Keratinocyte (primary cell): ENCODE measurements around the gene C19orf73. TPM values are rescaled to one million over a fixed set of nuclear protein-coding genes. Genes with fewer than 3 reads are reported as not detected.
"Not testable (repeated sequence)": the region's sequence is repeated elsewhere in the genome, so short reads cannot be mapped to it uniquely, and the experiment has no call there.

Source experiments
- DNase-seq: peaks from one replicate; pipeline ENCODE4 v3.0.0-alpha.2; 2011; ENCODE audit warnings: low read depth, missing footprints, low spot score
- FAIRE-seq: peaks from 2 replicates; lab custom pipeline; 2011; peaks lifted over from hg19 to GRCh38; lab: Jason Lieb, UNC
- H2AFZ ChIP-seq: 2 replicates; pipeline ENCODE4 v1.6.0; 2012; ENCODE audit warnings: low read length, control low read depth, inconsistent platforms; ENCODE audit not compliant: control insufficient read depth
- H3K27ac ChIP-seq: 2 replicates; pipeline ENCODE4 v1.5.1; 2011; ENCODE audit warnings: low read length; ENCODE audit not compliant: control insufficient read depth, insufficient read depth
- H3K27me3 ChIP-seq: 3 replicates; pipeline ENCODE4 v1.6.0; 2011; ENCODE audit warnings: low read length; ENCODE audit not compliant: control insufficient read depth, insufficient read depth; ENCODE audit errors: extremely low read depth
- H3K36me3 ChIP-seq, 2 experiments: 2 replicates in 1 of 2; 3 replicates in 1 of 2; pipeline ENCODE4 v1.5.1; 2011; ENCODE audit warnings: low read length in 2 of 2, mild to moderate bottlenecking in 1 of 2; ENCODE audit not compliant: control insufficient read depth in 2 of 2, insufficient read depth in 2 of 2; ENCODE audit errors: extremely low read depth in 1 of 2
- H3K4me1 ChIP-seq: 3 replicates; pipeline ENCODE4 v1.5.1; 2011; ENCODE audit warnings: low read length; ENCODE audit not compliant: control insufficient read depth, insufficient read depth; ENCODE audit errors: extremely low read depth
- H3K4me2 ChIP-seq: 3 replicates; pipeline ENCODE4 v1.6.0; 2011; ENCODE audit warnings: low read depth, low read length; ENCODE audit not compliant: control insufficient read depth, insufficient read depth; ENCODE audit errors: extremely low read depth
- H3K4me3 ChIP-seq, 3 experiments: fragments of 200-600 bp in 1 of 3; sonication (generic) in 1 of 3; 2 replicates in 2 of 3; 3 replicates in 1 of 3; pipeline ENCODE4 v1.5.1; 2011 to 2016; ENCODE audit warnings: low read length in 3 of 3, mild to moderate bottlenecking in 3 of 3, control low read depth in 2 of 3, inconsistent platforms in 1 of 3, low read depth in 1 of 3, mixed read lengths in 1 of 3, mixed run types in 1 of 3, moderate library complexity in 1 of 3; ENCODE audit not compliant: control insufficient read depth in 2 of 3, insufficient read depth in 2 of 3; ENCODE audit errors: extremely low read depth in 1 of 3
- H3K79me2 ChIP-seq: 2 replicates; pipeline ENCODE4 v1.6.0; 2012; ENCODE audit warnings: low read length; ENCODE audit not compliant: control insufficient read depth, insufficient read depth
- H3K9ac ChIP-seq: 3 replicates; pipeline ENCODE4 v1.6.0; 2011; ENCODE audit warnings: low read length; ENCODE audit not compliant: control insufficient read depth, insufficient read depth; ENCODE audit errors: extremely low read depth
- H3K9me1 ChIP-seq: 3 replicates; pipeline ENCODE4 v1.6.0; 2011; ENCODE audit warnings: low read length; ENCODE audit not compliant: control insufficient read depth, insufficient read depth; ENCODE audit errors: extremely low read depth
- H3K9me3 ChIP-seq: 2 replicates; pipeline ENCODE4 v1.5.1; 2012; ENCODE audit warnings: low read depth, low read length; ENCODE audit not compliant: control insufficient read depth
- H4K20me1 ChIP-seq: 3 replicates; pipeline ENCODE4 v1.6.0; 2011; ENCODE audit warnings: low read length; ENCODE audit not compliant: control insufficient read depth, insufficient read depth; ENCODE audit errors: extremely low read depth
- EZH2 ChIP-seq: IDR thresholded peaks from one replicate; pipeline ENCODE4 v1.6.1; 2012; ENCODE audit warnings: inconsistent platforms, mild to moderate bottlenecking, low read length, moderate library complexity
- dilution Hi-C: fragments of 300-500 bp; cut with MboI; formaldehyde crosslinking; loops from one replicate; pipeline ENCODE4 v1.7.0; 2020; ENCODE audit warnings: low sequenced_read_pairs; ENCODE audit not compliant: extremely low pct_ligation_motif_present
- polyA plus RNA-seq, 5 experiments: library from polyadenylated mRNA; depleted of rRNA in 3 of 5; stranded (reverse) in 3 of 5; stranded (forward) in 1 of 5; unstranded in 1 of 5; fragments of >200 nt; gene quantifications; 1 replicate in 1 of 5; 2 replicates in 3 of 5; 3 replicates in 1 of 5; pipeline versions ENCODE4 v1.2.1 to v1.2.3, GENCODE V29; 2011 to 2012; ENCODE audit warnings: missing spikeins in 2 of 5, low read depth in 1 of 5, low replicate concordance in 1 of 5
- TF ChIP-seq, protein P1 (sequence below), 3 experiments: IDR thresholded peaks in 1 of 3; conservative IDR thresholded peaks in 1 of 3; optimal IDR thresholded peaks in 1 of 3; 2 replicates in 2 of 3; 3 replicates in 1 of 3; pipeline versions ENCODE3 to v1.5.1; 2011; ENCODE audit warnings: low read length in 3 of 3, mild to moderate bottlenecking in 3 of 3, moderate library complexity in 2 of 3, control low read depth in 1 of 3, inconsistent platforms in 1 of 3; ENCODE audit not compliant: insufficient read depth in 2 of 3; ENCODE audit errors: extremely low read depth in 1 of 3

Gene C19orf73
- polyA plus RNA-seq, 1 donor (not counting 4 experiments of a cell fraction or from before 2014, with no cell fraction given), result 0.71 TPM

DNA sequence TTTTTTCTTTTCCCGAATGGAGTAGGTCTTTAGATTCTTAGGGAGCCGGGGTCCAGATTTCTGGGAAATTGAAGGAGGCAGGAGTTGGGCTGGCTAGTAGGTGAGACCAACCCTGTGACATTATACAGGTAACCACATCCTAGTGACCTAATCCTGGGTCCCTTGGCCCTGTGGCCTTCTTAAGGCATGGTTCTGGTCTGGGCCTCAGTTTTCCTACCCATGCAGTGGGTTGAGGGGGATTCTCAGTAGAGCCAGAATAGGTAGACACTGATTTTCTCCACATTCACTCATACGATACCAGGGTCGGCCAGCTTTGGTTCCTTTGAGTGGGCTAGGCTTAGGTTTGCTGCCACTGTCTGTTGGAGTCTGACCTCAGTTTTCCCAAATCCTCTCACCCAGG lies 7.6 kb upstream of the C19orf73 start:
- Histone ChIP-seq H3K27ac (no peak overlapping the region), H3K4me1 (peaks cover 4% of the 10 kb centered on the region), H3K9me3 (no peaks in the 10 kb centered on the region), H3K79me2 (no peaks in the 10 kb centered on the region), H3K9ac (no peak overlapping the region), H3K4me3 (no peak overlapping the region), H4K20me1 (no peaks in the 10 kb centered on the region), H3K36me3 (no peaks in the 10 kb centered on the region), H3K4me2 (no peak overlapping the region), H3K9me1 (no peaks in the 10 kb centered on the region), H3K27me3 (no peaks in the 10 kb centered on the region), H2AFZ (no peak overlapping the region)
- dilution Hi-C loops, result no loop called here
- no peak for FAIRE-seq
- no peak for DNase-seq
- TF ChIP-seq, protein P1, sequence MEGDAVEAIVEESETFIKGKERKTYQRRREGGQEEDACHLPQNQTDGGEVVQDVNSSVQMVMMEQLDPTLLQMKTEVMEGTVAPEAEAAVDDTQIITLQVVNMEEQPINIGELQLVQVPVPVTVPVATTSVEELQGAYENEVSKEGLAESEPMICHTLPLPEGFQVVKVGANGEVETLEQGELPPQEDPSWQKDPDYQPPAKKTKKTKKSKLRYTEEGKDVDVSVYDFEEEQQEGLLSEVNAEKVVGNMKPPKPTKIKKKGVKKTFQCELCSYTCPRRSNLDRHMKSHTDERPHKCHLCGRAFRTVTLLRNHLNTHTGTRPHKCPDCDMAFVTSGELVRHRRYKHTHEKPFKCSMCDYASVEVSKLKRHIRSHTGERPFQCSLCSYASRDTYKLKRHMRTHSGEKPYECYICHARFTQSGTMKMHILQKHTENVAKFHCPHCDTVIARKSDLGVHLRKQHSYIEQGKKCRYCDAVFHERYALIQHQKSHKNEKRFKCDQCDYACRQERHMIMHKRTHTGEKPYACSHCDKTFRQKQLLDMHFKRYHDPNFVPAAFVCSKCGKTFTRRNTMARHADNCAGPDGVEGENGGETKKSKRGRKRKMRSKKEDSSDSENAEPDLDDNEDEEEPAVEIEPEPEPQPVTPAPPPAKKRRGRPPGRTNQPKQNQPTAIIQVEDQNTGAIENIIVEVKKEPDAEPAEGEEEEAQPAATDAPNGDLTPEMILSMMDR (optimal IDR thresholded peaks at IDR 0.05 in 1 of 3, IDR thresholded peaks at IDR 0.05 in 1 of 3, conservative IDR thresholded peaks at IDR 0.05 in 1 of 3; ENCODE audit: extremely low read depth in 1 of 3, insufficient read depth in 2 of 3, low read length in 3 of 3), result no peak
- TF ChIP-seq EZH2, result no peak

DNA sequence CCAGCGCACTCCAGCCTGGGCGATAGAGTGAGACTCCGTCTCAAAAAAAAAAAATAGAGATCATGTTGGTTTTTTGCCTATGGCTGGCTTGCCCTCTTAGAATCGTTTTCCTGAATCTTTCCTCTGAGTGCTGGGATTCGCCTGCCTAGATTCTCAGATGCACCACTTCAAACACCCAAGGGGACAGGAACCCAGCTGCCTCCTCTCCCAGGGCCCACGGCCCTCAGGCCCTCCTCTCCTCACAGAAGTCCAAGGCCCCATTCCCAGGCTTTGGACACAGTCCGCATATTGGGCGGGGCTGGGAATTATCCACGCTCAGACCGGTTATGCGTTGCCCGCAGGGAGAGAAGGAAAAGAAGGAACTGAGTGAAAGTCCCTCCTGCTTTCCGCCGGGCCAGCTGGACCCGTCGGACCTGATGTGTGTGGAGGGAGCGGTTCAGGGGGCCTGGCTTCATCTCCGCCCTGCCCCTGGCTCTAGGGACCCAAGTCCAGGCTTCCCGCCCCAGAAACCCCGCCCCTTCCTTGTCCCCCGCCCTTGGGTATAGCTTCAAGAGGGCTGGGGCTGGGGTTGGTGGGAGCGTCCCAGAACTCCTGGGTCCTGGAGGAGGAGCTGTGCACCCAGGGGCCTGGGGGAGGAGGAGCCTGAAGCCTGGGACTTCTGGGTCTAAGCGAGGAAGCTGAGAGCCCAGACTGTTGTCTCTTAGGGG lies 6.2 kb upstream of the C19orf73 start:
- no peaks in the 10 kb centered on the region for H4K20me1 ChIP-seq
- H3K9ac ChIP-seq, result peak overlapping the region; percentile 47
- no peaks in the 10 kb centered on the region for H3K27me3 ChIP-seq
- H3K4me3 ChIP-seq, result no peak overlapping the region
- H3K36me3 ChIP-seq, result no peaks in the 10 kb centered on the region
- H3K4me1 ChIP-seq, result peaks cover 8% of the 10 kb centered on the region
- H3K9me3 ChIP-seq, result no peaks in the 10 kb centered on the region
- H3K9me1 ChIP-seq, result no peaks in the 10 kb centered on the region
- H3K4me2 ChIP-seq, result peak overlapping the region; percentile 56
- no peak overlapping the region for H3K27ac ChIP-seq
- no peak for FAIRE-seq
- DNase-seq, result no peak
- peak overlapping the region; percentile 49 for H2AFZ ChIP-seq
- TF ChIP-seq, protein P1 (optimal IDR thresholded peaks at IDR 0.05 in 1 of 3, IDR thresholded peaks at IDR 0.05 in 1 of 3, conservative IDR thresholded peaks at IDR 0.05 in 1 of 3; ENCODE audit: extremely low read depth in 1 of 3, insufficient read depth in 2 of 3, low read length in 3 of 3), result no peak
- TF ChIP-seq EZH2, result no peak
- H3K79me2 ChIP-seq, result no peaks in the 10 kb centered on the region
- dilution Hi-C loops, result no loop called here

DNA sequence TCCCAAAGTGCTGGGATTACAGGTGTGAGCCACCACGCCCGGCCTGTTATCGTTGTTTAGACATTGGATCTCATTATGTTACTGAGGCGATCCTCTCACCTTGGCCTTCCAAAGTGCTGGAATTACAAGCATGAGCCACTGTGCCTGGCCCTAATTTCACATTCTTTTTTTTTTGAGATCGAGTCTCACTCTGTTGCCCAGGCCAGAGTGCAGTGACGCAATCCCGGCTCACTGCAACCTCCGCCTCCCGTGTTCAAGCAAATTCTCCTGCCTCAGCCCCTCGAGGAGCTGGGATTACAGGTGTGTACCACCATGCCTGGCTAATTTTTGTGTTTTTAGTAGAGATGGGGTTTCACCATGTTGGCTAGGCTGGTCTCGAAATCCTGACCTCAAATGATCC lies 4.3 kb upstream of the C19orf73 start:
- H3K27ac ChIP-seq, H3K36me3 ChIP-seq, DNase-seq, H3K9ac ChIP-seq, FAIRE-seq, H4K20me1 ChIP-seq, H2AFZ ChIP-seq, dilution Hi-C loops, H3K79me2 ChIP-seq, H3K9me3 ChIP-seq, H3K4me2 ChIP-seq, H3K27me3 ChIP-seq, H3K9me1 ChIP-seq, H3K4me3 ChIP-seq: not testable (repeated sequence)
- H3K4me1 ChIP-seq, result peaks cover 12% of the 10 kb centered on the region

DNA sequence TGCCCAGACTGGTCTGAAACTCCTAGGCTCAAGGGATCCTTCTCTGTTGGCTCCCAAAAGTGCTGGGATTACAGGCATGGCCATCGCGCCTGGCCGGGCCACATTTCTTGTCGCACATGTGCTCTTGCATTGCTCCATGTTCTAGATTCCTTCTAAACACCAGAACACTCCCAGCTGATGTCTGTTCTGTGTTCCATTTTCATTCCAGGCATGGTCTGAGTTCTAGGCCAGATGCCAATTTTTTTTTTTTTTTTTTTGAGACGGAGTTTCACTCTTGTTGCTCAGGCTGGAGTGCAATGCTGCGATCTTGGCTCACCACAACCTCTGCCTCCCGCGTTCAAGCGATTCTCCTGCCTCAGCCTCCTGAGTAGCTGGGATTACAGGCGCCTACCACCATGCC lies 2.9 kb upstream of the C19orf73 start:
- H2AFZ ChIP-seq, H3K9ac ChIP-seq, H3K27me3 ChIP-seq, H3K79me2 ChIP-seq, H3K9me3 ChIP-seq, H3K9me1 ChIP-seq, H3K27ac ChIP-seq, DNase-seq, H3K36me3 ChIP-seq, FAIRE-seq, H3K4me2 ChIP-seq, dilution Hi-C loops, H3K4me3 ChIP-seq, H4K20me1 ChIP-seq: not testable (repeated sequence)
- H3K4me1 ChIP-seq, result peaks cover 16% of the 10 kb centered on the region
